NK-92 treated with Interleukin-12 subunit alpha and Interleukin-12 subunit beta, amount 100 ng/mL, for 24 hours (cell line): ENCODE measurements around the gene AKAP12.

Experiments used
- DNase-seq: peaks from one replicate; lab custom pipeline; 2025; lab: John Stamatoyannopoulos, UW

The AKAP12 gene

DNA sequence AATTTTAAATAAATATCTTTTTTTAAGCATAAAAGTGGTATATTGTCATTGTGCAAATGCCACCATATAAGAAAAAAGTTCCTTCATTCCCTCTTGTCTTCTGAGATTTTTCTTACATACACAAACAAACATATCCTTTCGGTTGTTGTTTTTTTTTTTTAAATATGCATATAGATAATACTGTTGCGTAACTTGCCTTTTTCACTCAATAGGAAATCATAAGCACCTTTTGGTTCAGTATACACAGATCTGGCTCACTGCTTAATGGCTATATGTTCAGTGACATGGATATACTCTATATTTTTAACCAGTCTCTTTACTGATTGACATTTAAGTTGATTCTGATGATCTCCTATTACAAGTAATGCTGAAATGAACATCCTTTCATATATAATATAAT is 40.1 kb downstream of the AKAP12 start:
- DNase-seq = no peak

DNA sequence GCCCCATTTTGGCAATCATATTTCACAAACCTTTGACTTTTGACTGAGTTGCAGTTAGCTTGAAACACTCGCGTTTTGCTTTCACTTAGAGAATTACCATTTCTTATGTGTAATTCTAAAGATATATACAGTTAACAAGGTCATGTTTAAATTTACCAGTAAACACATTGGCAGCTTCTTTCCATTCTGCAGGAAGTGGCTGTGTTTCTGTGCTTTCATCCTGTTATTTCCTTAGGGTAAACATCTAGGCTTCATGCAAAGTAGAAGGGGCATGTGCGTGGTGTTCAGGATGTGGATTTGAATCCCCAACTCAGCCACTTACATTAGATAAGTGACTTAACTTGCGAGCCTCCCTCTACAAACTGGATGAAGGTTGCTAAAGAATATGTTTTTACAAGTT is 41.1 kb downstream of the AKAP12 start:
- DNase-seq = no peak

DNA sequence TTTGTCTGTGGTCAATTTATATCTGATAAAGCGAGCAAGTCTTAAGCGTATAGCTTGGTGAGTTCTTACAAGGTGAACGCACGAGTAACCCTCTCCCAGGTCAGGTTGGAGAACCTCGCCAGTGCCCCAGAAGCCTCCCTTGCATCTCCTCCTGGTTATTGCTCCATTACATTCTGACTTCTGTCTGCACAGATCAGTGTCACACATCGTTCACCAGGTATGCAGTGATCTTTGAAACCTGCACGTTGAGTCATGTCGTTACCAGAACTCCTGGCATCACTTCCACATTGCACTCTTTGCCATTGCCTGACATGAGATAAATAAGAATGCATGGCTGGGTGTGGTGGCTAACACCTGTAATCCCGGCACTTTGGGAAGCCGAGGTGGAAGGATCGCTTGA is 44.2 kb downstream of the AKAP12 start:
- no peak for DNase-seq

DNA sequence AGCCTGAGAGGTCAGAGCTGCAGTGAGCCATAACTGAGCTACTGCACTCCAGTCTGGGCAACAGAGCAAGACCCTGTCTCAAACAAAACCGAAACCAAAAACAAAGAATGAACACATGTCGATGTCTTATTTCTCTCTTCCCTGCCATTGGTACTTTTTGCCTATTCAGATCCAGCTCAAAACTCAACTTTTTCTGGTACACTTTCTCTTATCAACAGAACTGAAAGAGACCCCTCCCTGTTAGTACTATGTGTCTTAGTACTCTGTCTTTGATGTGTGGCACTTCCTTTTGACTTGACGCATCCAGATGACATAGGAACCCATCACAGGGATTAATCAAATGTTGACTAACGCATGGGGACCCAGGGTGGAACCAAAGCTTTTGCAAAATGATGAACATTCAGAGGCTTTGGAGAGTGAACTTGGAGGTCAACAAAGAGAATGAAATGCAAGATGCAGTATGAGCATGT is 44.8 kb downstream of the AKAP12 start:
- no peak for DNase-seq

DNA sequence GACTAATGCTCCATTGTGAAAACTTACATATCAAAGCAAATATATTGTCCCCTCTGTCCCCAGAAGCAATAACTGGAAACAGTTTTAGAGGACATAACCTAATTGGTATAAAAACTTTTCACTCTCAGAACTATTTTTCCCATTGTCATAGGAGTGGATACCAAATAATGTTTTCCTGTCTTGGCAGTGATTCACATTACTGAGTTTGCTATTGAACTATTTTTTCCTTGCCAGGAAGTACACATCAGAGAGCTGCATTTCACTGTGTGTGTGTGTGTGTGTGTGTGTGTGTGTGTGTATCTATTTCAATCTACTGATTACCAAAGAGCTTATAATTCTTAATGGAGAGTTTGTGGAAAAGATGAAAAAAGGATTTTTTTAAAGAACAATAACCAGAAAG is 45.4 kb downstream of the AKAP12 start:
- no peak for DNase-seq

DNA sequence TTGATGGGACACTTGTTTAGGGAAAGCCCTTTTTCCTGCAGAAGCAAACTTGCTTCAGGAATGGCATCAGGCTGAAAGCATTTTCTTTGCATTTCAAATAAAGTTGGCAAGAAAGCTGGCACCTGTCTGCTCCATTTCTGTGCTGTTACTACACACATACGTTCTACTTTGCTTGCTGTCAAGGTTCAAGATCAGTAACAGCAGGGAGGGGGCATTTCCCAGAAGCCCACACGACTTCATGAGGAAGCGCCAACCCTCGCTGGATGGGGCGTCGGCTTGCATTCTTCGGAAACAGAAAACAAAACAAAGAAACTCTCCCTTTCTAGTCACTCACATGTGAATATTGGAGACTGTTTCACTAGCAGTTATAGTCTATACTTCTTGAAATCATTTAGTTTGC is 46.4 kb downstream of the AKAP12 start:
- no peak for DNase-seq

DNA sequence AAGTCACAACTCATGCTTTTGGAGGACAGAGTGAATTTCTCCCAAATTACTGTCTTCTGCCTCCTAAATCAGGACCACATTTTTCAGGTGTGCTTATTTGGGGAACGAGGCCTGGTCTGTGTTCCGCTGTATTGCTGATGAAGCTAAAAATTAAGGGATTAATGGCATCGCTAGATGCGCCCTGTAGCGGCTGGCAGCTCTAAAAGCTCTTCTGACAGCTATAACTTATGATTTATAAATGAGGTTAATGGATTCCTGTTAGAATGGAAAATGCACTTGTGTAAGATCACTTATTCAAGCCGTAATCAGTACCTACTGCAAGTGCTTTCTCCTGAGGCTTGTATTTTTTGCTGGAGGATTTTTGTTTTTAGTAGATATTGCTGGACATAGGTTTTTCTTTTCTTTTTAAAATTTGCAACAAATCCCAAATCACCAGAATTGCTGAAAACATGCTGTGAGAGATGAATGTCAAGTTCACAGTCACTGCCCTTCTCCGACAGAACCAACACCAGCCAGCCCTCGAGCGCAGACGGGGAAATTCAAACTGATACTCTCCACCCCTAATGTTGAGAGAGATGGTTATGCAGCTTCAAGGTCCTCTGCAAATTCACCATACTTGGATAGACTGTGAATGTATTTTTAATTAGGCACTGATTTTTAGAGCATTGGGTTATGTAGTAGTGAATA is 49.1 kb downstream of the AKAP12 start:
- DNase-seq = no peak

DNA sequence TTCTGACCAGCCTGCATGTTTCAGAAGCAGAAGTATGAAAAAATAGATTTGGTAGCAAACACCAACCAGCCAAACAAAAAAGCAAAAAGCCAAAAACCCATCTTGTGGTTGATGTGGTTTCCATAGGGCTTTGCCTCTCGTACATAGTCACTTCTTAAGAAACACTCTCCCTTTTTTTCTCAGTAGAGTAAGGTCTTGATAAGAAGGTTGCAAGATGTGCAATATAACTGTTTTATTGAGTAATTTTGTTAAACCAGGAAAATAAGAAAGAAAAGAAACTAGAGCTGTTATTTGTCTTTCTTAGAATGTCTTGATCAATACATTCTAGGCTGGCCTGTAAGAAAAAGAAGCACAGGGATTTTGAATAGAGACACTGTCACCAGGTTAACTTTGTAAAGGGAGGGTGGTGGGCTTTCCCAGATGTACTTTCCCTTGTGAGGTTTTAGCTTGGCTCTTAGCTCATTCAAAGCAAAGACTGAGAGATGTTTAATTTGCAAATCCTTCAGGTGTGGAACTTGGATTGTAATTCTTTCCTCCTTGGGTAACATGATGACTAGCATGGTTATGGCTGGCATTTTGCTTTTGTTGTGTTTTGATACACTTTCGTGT is 49.7 kb downstream of the AKAP12 start:
- no peak for DNase-seq

DNA sequence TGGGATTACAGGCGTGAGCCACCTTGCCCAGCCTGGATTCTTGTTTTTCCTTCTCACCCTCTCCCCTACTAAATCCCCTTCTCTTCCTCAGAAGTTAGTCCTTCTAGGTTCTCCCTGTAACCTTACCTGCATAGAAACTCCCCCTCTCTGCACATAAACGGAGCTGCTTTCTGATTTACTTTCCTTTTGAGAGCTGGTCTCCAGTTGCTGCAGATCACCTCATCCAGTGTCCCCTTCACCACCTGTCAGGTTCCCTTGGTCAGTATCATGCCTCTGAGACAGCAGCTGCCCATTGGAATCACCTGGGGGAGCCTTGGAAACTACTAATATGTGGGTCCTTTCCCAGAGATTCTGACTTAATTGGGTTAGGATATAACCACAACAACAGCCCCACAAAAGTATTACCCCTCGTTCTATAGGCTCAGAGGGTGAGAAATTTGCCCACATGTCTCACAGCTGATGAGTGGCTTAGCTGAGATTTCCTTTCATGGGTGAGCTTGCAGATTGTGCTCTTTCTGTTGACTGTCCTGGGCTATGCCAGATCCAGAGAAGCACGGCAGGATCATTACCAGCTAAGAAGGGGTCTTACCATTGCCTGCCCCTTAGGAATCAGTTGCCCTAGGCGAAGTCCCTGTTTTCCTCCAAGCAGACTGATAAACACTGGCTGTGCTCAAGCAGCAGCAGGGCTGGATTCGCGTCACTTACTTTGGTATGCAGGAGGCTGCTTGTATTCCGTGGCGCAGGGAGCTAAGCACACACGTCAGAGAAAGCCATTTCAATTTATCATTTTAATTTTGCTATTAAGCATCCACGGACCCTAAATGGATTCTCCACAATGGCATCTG is 51.3 kb downstream of the AKAP12 start:
- DNase-seq = no peak

DNA sequence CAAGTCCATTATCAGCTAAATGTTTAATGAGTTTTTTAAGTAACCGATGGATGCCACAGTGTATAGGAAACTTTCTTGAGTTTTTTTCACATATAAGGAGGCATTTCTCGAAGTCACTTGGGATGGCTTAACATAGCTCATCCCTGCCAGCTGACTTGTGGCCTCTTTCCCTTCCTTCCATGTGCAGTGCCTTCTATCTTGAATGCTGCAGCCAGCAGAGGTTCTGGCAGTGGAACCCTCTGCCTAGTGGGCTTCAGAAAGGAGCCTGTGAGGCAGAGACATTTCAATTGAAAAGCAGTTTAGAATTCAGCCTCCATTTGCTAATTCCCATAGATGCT is 51.9 kb downstream of the AKAP12 start:
- DNase-seq = no peak

DNA sequence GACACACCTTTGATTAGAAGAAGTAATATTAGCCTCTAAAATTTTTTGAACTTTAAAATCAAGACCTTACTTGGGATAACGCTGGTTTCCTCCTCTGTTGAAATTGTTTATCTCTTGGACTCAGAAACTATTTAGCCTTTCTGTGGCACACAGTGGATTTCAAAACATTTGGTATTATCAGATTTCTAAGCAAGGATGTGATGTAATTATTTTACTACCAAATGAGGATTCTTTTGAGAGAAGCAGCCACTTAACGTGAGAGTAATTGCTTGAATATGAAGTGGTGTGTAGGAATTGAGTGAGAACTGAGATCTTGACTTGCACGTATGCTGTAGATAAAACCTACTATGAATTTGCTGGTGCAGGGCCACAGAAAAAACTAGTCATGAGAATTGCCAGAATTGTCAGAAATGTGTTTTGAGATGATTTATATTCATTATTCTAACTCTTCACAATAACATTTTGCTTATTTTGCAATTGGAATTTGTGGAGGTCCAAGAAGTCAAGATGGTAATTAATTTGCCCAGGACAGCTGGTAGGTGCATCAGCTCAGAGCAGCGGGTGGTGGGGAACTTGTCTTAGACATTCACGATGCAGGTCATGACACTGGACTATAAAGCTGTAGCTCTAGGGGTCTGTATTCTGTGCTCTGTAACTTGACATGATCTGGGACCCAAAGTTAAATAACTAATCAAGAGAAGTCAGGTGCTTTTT is 53.4 kb downstream of the AKAP12 start:
- no peak for DNase-seq

DNA sequence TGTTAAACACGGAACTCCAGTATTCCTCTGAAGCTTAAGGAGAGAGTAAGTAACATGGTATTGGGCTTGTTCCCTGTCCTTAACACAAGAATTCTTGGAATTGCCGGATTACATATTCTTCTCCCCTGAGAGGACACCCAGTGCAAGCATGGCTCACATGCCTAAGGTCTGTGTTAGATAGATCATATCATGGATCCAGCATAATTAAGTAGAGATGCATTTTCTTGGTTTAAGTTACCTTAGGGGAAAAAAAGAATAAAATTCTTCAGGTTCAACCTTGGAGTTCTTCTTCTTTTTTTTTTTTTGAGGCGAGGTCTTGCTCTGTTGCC is 53.9 kb downstream of the AKAP12 start:
- no peak for DNase-seq

DNA sequence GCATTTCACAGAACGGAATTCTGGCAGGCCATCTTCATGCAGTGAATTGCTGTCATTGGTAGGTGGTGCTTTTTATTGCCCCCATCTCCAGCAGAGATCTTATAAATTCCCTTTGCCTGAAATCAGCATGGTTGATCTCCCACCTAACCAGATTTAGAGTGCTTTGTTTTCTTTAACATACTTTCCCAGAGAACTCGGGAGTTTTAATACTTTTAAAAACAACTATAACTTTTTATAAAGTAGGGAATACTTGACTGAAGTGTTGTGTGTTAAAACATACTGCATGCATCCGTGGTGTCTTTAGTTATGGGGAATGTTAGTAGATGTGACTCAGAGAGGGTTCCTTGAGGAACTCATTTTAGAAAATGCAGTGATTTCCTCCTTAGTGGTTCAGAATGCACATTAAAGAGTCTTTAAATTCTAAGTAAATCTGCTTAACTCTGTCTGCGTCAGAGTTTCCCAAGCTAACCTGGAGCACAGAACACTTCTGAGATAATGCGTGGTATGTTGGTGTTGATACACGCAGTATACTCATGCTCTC is 54.9 kb downstream of the AKAP12 start:
- no peak for DNase-seq

DNA sequence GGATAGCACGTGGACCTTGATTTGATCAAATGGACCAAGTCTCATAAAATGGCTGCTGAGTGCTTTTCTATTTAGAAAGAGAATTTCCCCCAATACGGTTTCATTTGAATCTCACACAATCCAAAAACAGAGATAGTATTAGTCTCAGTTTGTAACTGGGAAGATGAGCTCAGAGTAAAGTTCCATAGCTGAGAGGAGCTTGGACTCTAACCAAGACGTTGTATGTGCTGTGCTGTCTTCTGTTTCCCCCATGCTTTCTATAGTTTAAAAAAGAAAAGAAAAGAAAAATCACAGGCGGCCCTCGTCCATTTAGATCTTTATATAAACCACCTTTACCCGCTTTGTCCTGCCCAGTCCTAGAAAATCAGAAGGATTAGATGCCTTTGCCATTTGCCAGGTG is 58.1 kb downstream of the AKAP12 start:
- DNase-seq = no peak

DNA sequence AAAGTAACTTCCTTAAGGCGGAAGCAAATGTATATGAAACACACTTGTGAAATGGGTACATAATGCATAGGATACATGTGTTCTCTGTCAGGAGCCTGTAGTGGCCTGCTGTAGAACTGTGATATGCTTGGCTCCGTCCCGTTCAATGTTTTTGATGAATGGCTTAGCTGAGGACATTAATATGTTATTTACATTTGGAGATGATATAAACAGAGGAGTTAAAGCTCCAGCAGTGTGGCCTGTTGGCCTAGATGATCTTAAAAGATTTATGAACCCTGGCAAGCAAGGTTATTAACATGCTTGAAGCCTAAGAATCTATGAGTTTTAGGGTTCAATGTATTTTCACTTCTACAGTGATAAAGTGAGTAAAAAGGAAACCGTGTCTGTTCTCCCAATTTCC is 59.2 kb downstream of the AKAP12 start:
- no peak for DNase-seq

DNA sequence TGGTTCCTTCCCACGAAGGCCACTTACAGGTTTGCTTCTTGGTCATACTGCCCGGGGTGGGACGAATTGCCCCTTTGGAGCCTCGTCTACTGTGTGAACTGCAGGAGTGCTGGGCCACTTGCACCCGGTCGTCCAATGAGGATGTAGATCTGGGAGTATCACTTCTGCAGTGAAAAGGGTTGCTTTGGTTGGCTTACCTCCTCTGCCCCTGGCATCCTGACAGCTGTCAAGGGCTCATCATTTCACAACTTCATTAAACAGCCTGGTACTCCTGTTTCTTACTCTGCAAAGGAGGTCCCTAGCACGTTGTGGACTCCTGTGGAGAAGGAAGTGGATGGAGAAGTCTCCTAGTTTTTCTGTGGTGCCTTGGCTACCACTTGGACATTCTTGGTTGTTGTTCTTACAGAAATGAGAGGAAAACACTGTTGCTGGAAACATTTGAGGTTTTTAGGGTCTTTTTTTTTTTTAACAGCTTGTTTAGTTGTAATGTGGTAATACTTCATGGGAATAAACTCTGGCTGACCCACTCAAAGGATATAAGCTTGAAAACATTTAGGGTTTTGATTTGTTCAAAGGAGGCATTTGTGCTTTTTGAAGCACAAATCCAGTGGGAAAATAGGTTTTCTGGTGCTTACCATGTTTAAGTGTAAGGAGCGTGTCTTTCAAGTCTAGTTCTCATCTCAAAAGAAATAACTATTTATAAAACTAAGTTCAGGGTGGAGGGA is 60.7 kb downstream of the AKAP12 start:
- DNase-seq = no peak

DNA sequence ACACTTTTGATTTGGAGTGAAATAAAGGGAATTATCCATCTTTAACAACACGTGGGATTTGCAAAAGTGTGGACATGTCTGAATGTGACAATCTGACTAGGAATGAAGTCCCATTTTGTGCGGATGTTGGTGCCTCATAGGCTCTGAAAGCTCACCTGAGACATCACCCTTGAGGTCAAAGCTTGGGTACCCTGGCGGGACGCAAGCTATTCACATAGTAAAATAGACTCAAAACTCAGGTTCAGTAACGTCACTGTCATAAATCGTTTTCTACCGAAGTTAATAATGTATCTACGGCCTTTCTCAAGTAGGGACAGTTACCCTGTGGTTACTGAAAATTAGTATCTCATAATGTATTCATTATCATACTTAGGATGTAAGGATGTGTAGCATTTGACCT is 61.8 kb downstream of the AKAP12 start:
- no peak for DNase-seq

DNA sequence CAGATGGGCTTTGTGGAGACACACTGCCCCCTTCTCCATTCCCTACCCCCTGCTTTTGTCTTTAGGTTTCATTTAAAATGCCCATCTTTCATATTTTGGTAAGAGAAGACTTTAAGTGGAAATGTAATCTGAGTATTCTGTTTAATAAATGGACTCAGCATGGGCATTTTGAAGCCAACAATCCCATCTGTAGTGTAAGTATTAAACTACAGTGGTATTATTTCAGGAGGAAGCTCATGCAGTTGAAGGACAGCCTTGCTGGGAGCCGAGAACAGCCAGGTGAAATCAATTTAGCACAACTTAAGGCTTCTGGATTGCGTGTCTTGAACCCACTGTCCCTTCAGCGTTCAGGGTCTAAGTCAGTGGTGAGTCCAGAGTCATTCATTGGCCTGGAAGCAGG is 63.5 kb downstream of the AKAP12 start:
- DNase-seq = no peak

DNA sequence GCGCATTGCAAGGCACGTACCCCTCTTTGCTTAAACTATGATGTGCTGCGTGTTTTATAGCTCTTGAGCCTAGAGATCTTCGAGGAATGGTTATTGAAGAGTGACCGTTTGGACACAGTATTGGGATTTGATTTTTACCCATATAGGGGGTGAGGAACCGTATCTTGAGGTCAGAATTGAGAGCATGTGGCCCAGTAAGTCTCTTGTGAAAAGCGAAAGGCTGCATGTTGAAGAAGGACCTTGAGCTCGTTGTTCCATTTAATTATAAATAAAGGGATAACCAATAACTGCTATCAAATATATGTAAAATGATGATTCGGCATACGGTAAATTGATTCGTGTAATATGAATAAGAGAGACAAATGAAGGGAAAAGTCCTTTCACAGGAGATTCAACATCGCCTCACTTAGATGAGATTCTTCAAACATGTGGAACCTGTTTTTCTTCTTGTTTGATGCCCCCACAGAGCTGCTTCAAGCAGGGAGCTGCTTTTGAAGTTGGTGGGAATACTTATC is 66.6 kb downstream of the AKAP12 start:
- no peak for DNase-seq

DNA sequence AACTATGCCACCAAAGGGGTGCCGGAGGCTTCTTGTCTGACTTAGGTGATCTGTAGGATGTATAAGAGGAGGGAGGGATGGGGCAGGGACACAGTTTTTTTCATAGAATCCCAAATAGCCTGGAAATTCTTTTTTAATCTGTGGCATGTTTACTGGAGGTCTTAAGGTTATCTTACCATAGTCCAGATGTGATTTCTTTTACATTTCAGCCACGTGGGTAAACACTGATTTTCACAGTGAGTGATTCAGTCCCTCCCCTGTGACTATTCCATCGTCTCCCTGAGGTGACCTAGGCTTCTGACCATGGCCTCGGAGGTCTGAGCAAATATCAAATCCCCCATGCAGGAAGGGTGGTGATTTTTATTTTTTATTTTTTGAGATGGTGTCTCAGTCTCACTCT is 67.7 kb downstream of the AKAP12 start:
- DNase-seq = no peak

DNA sequence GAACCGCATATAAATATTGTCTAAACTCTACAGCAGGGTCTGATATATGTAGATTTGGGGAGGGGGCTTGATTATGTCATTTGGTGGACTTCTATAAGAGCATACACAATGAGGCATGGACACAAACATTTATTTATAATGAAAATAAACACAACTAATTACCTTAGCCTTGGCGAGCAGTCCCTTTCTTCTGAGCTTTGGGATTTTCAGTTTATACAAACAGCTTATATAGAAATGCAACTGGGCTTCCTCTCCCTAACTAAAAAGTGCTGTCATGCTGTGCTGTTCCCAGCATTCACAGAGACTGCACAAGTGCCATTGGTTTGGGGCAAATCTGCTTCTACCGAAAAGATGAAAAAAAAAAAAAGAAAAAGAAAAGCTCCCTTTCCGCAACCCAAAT is 69.9 kb downstream of the AKAP12 start:
- no peak for DNase-seq

DNA sequence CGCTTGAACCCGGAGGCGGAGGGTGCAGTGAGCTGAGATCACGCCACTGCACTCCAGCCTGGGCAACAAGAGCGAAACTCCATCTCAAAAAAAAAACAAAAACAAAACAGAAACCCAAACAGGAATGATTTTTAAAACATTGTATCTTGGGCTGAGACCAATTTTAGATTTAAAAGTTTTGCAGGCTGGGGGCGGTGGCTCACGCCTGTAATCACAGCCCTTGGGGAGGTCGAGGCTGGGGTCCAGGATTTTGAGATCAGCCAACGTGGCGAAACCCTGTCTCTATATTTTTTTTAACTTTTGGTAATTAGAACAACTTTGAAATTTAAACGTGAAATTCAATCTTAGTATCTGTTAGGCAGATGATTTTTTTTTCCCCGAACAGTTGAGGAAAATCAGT is 70.5 kb downstream of the AKAP12 start:
- DNase-seq = no peak
